ENCODE measurements around the gene CLDN22. TPM values are rescaled to one million over a fixed set of nuclear protein-coding genes. Genes with fewer than 3 reads are reported as not detected.

Gene CLDN22
- not detected for total RNA-seq

GRCh38 chr4:183320211-183321059 is at the start of gene CLDN22:
Gene CLDN22 (minus strand): TSS chr4:183320276. CDS start chr4:183320218, 58 bp downstream.
- no peak within 1 kb of the TSS for H3K27ac Mint-ChIP-seq
- H3K27me3 Mint-ChIP-seq, result peaks cover 14% of the 10 kb centered on the region
- ATAC-seq, result no peak
- peaks cover 9% of the 10 kb centered on the region for H3K4me1 Mint-ChIP-seq
- no peak for DNase-seq
- H3K4me3 Mint-ChIP-seq, result no peak within 1 kb of the TSS
- CTCF ChIA-PET, result no interaction called here
- H3K9me3 Mint-ChIP-seq (ENCODE audit: low read depth), result no peaks in the 10 kb centered on the region
- H3K36me3 Mint-ChIP-seq, result no peaks in the 10 kb centered on the region

GRCh38 chr4:183369073-183369472 is 49.0 kb upstream of the CLDN22 start:
- Mint-ChIP-seq H3K9me3 (ENCODE audit: low read depth) (no peaks in the 10 kb centered on the region), H3K27ac (no peak overlapping the region), H3K4me3 (no peak overlapping the region), H3K27me3 (peaks cover 10% of the 10 kb centered on the region), H3K4me1 (no peaks in the 10 kb centered on the region), H3K36me3 (no peaks in the 10 kb centered on the region)
- no peak for DNase-seq
- ATAC-seq, result no peak
- CTCF ChIA-PET, result no interaction called here

DNA sequence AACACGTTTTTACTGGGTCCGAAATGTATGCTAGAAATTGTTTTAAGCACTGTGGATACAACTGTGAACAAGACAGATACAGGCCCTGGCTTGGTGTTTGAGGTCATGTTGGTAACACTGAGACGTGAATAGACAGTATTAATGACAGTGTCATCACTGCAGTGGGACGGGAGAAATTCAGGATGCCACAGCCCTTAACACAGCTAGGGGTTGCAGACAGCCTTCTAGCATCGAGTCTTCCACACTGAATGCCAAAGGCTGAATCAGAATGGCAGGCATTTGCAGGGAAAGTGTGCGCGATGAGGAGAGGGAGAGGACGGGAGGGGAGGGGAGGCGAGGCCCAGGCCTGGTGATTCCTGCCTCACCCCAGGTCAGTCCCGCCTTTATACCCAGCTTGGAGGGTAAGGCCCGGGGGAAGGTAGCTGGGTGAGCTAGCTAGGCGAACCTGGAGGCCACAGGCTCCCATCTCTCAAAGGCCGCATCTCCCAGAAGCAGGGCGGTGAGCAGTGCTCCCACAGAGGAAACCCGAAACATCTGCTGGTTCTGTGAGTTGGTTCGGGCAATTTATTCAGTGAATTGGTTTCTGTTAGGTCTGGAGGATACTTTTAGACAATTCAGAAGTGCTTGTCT is 46.2 kb upstream of the CLDN22 start:
- H3K36me3 Mint-ChIP-seq, result no peaks in the 10 kb centered on the region
- H3K27ac Mint-ChIP-seq, result no peak overlapping the region
- no peaks in the 10 kb centered on the region for H3K27me3 Mint-ChIP-seq
- ATAC-seq (no peak), DNase-seq (no peak)
- no peaks in the 10 kb centered on the region for H3K9me3 Mint-ChIP-seq (ENCODE audit: low read depth)
- CTCF ChIA-PET, result no interaction called here
- no peaks in the 10 kb centered on the region for H3K4me1 Mint-ChIP-seq
- no peak overlapping the region for H3K4me3 Mint-ChIP-seq

DNA sequence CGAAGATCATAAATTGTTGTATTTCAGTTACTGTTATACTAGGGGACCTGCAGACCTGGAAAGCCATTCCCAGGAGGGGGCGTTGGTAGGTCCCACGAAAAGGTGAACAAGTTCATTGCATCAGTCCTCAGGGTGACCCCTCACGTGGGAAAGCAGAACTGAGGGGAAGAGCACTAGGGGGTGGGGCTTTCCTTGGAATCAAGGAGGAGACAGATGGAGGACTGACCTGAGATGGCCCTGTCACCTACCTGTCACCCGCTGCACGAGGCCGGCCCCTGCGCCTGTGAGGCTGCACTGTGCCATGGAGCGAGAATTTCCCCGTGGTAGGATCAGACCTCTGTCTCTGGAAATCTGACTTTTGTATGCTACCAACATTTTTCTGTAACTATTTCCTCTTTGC is 43.9 kb upstream of the CLDN22 start:
- CTCF ChIA-PET, result no interaction called here
- Mint-ChIP-seq H3K9me3 (ENCODE audit: low read depth) (no peaks in the 10 kb centered on the region), H3K27me3 (no peaks in the 10 kb centered on the region), H3K27ac (no peak overlapping the region), H3K36me3 (no peaks in the 10 kb centered on the region), H3K4me3 (no peak overlapping the region), H3K4me1 (no peaks in the 10 kb centered on the region)
- DNase-seq (no peak), ATAC-seq (no peak)

DNA sequence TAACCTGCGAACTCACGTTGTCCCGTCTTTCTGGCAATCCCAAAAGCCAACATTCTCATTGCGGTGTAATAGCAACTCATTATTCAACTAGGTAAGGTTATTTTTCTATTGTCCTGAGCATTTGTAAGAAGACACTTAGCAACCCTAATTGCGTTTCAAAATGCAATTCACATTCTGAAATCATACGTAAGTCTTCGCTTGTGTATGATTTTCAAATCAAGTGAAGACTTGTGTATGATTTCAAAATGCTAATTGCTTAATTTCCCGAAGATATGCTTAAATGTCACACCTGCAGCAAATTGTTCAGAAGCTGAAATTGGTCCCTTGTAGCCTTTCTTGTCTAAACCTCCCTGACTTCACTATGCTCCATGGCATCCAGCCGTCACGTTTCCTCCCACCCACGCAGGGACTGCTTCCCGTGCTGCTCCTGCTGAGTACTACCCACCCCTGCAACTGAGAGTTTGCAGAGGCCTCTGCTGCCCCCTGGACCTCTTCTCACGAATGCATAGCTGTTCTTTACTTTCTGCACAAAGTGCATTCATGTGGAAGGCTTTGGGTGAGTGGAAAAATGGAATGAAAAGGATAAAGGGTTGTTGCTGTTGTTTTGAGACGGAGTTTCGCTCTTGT is 43.0 kb upstream of the CLDN22 start:
- DNase-seq (no peak), ATAC-seq (no peak)
- Mint-ChIP-seq H3K36me3 (no peaks in the 10 kb centered on the region), H3K4me1 (no peaks in the 10 kb centered on the region), H3K27me3 (no peaks in the 10 kb centered on the region), H3K9me3 (ENCODE audit: low read depth) (no peaks in the 10 kb centered on the region), H3K4me3 (no peak overlapping the region), H3K27ac (no peak overlapping the region)
- CTCF ChIA-PET, result no interaction called here

DNA sequence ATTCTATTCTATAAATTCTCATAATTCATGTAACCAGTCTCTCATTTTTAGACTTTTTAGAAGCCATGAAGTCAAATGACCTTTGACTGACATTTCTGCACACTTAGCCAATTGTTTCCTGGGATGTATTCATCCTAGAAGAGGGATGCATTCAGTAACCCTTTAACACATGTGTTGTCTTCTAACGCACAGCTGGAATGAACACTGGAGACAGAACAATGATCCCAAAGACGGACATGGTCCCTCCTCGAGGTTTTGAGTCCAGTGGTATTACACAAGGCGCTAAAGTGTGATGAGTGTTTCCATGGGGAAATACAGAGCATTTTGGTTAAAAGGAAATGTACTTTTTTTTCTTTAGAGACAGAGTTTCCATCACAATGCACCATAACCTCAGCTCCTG is 42.0 kb upstream of the CLDN22 start:
- CTCF ChIA-PET, result interaction anchor here (1.2 kb wide), 1 partner anchor 33 kb away, joined by 5 read pairs; no protein-coding TSS in a partner anchor
- no peaks in the 10 kb centered on the region for H3K9me3 Mint-ChIP-seq (ENCODE audit: low read depth)
- no peaks in the 10 kb centered on the region for H3K27me3 Mint-ChIP-seq
- no peak overlapping the region for H3K27ac Mint-ChIP-seq
- no peaks in the 10 kb centered on the region for H3K4me1 Mint-ChIP-seq
- DNase-seq (no peak), ATAC-seq (no peak)
- H3K4me3 Mint-ChIP-seq, result no peak overlapping the region
- no peaks in the 10 kb centered on the region for H3K36me3 Mint-ChIP-seq

GRCh38 chr4:183360161-183360919 is 40.3 kb upstream of the CLDN22 start:
- no peak for ATAC-seq
- no peaks in the 10 kb centered on the region for H3K27me3 Mint-ChIP-seq
- H3K36me3 Mint-ChIP-seq, result no peaks in the 10 kb centered on the region
- H3K27ac Mint-ChIP-seq, result no peak overlapping the region
- no peak for DNase-seq
- no peaks in the 10 kb centered on the region for H3K4me1 Mint-ChIP-seq
- no peaks in the 10 kb centered on the region for H3K9me3 Mint-ChIP-seq (ENCODE audit: low read depth)
- CTCF ChIA-PET, result no interaction called here
- H3K4me3 Mint-ChIP-seq, result no peak overlapping the region

GRCh38 chr4:183358215-183358755 is 38.2 kb upstream of the CLDN22 start:
- DNase-seq, result no peak
- H3K4me3 Mint-ChIP-seq, result no peak overlapping the region
- H3K9me3 Mint-ChIP-seq (ENCODE audit: low read depth), result no peaks in the 10 kb centered on the region
- CTCF ChIA-PET, result no interaction called here
- no peak overlapping the region for H3K27ac Mint-ChIP-seq
- H3K27me3 Mint-ChIP-seq, result no peaks in the 10 kb centered on the region
- no peaks in the 10 kb centered on the region for H3K36me3 Mint-ChIP-seq
- no peak for ATAC-seq
- H3K4me1 Mint-ChIP-seq, result no peaks in the 10 kb centered on the region

DNA sequence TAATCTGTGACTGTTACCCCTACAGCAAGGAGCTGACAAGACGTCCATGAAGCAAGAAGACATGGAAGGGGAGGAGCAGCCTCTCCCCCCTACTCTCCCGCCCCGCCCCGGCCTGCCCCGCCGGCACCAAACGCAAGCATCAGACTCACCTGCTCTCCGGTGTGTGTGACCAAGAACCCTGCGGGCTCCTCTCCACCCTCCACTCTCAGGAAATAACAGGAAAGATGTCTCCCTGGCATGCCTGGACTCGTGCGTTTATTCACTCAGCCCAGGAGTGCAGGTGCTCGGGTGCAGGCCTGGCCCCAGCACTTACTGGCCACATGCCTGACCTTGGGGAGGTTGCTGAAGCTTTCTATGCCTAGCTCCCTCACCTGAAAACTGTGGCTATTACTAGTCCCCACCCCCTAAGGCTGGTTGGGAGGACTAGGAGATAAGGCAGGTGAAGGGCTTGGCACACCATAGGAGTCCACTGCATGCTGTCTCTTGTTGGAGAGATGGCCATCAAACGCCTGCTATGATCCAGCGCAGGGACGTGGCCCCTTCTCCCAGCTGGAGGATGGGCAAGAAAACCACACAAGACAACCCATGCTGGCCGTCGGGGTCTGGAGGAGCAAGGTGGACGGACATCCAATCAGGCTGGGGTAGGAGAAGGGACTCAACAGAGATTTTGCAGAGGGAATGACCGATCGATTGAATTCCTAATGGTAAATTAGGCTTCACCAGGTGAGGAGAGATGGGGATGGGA is 37.0 kb upstream of the CLDN22 start:
- CTCF ChIA-PET, result no interaction called here
- no peak for DNase-seq
- H3K36me3 Mint-ChIP-seq, result no peaks in the 10 kb centered on the region
- no peak for ATAC-seq
- H3K4me1 Mint-ChIP-seq, result no peaks in the 10 kb centered on the region
- H3K4me3 Mint-ChIP-seq, result no peak overlapping the region
- H3K27ac Mint-ChIP-seq, result no peak overlapping the region
- H3K27me3 Mint-ChIP-seq, result peaks cover 4% of the 10 kb centered on the region
- H3K9me3 Mint-ChIP-seq (ENCODE audit: low read depth), result no peaks in the 10 kb centered on the region

DNA sequence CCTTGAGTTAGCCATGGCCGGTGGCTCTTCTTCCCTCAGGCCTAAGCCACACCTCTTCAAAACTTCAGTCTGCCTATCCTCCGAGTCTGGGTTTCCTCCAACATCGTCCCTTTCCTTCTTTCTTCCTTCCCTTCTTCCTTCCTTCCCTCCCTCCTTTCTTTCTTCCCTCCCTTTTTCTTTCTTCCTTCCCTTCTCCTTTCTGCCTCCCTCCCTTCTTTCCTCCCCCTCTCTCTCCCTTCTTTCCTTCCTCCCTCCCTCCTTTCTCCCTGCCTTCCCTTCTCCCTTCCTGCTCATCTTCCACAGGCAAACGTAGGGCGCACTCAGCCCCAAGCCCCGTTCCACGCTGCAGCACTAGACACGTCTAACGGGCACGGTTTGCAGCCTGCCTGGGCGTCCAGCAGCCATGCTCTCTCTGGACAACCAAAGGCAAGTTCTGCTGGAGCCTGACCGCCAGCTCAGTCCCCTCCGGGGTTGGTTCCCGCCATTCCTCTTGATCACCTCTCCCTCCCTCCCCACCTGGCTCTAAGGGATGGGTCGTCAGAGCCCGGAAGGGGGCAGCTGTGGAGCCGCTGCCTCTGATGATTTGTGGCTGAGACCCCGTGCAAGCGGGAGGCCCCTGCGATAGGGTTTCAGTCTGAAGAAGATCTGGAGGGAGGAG is 36.2 kb upstream of the CLDN22 start:
- Mint-ChIP-seq H3K4me1 (no peaks in the 10 kb centered on the region), H3K27me3 (peaks cover 7% of the 10 kb centered on the region), H3K36me3 (no peaks in the 10 kb centered on the region), H3K4me3 (no peak overlapping the region), H3K9me3 (ENCODE audit: low read depth) (no peaks in the 10 kb centered on the region), H3K27ac (no peak overlapping the region)
- no peak for DNase-seq
- no peak for ATAC-seq
- CTCF ChIA-PET, result no interaction called here

DNA sequence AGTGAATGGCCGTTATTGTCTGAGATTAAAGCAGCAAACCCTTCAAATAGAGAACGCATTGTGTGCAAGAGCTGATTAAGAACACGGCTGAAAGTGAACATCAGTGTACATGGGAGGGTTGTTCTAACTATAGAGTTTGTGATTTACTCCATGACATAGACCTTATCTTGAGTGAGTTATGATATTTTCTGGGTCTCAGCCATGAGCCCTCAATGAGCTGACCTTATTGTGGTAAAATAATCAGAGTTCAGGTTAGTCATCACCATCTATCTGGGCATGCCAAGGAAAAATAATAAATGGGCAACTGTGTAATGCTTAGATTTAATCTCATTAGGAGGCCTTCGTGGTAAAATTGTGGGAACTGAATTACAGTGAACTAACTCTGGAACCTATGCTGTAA is 35.3 kb upstream of the CLDN22 start:
- CTCF ChIA-PET, result interaction anchor here (0.5 kb wide), 1 partner anchor 50 kb away, joined by 3 read pairs; no protein-coding TSS in a partner anchor
- no peak for DNase-seq
- H3K4me1 Mint-ChIP-seq, result peaks cover 1% of the 10 kb centered on the region
- no peaks in the 10 kb centered on the region for H3K36me3 Mint-ChIP-seq
- no peak for ATAC-seq
- no peak overlapping the region for H3K4me3 Mint-ChIP-seq
- no peak overlapping the region for H3K27ac Mint-ChIP-seq
- no peaks in the 10 kb centered on the region for H3K9me3 Mint-ChIP-seq (ENCODE audit: low read depth)
- H3K27me3 Mint-ChIP-seq, result peaks cover 11% of the 10 kb centered on the region

- Mint-ChIP-seq H3K4me1 (peaks cover 8% of the 10 kb centered on the region), H3K27ac (no peak overlapping the region)
- no peak for ATAC-seq
Observed at GRCh38 chr4:183354219-183354618, 34.1 kb upstream of the CLDN22 start.

More at GRCh38 chr4:183354219-183354618, 34.1 kb upstream of the CLDN22 start:
- Mint-ChIP-seq H3K9me3 (ENCODE audit: low read depth) (no peaks in the 10 kb centered on the region), H3K36me3 (no peaks in the 10 kb centered on the region), H3K4me3 (no peak overlapping the region), H3K27me3 (peaks cover 12% of the 10 kb centered on the region)
- no peak for DNase-seq
- CTCF ChIA-PET, result no interaction called here
